ENCODE measurements around the gene GALNT9. TPM values are rescaled to one million over a fixed set of nuclear protein-coding genes. Genes with fewer than 3 reads are reported as not detected.

GALNT9 gene
- total RNA-seq, 6 experiments from 2014 or later, result not detected

- no peak for DNase-seq
- TF ChIP-seq CTCF (IDR thresholded peaks at IDR 0.05), result no peak
- peaks cover 7% of the 10 kb centered on the region for H3K9me3 Mint-ChIP-seq
- peaks cover 3% of the 10 kb centered on the region for H3K36me3 Mint-ChIP-seq (ENCODE audit: low read depth)
- H3K4me1 Mint-ChIP-seq (ENCODE audit: low read depth), result peaks cover 7% of the 10 kb centered on the region
- H3K27ac Mint-ChIP-seq, result no peak overlapping the region
- peaks cover 11% of the 10 kb centered on the region for H3K27me3 Mint-ChIP-seq (ENCODE audit: insufficient read depth)
- H3K4me3 Mint-ChIP-seq, result no peak overlapping the region
Observed at GRCh38 chr12:132188451-132188901, 140.9 kb downstream of the GALNT9 start.

- TF ChIP-seq CTCF (IDR thresholded peaks at IDR 0.05), result no peak
- Mint-ChIP-seq H3K9me3 (peaks cover under 1% of the 10 kb centered on the region; the same call in 1 of the 2 replicates), H3K4me3 (no peak overlapping the region), H3K27ac (no peak overlapping the region), H3K27me3 (ENCODE audit: insufficient read depth) (peaks cover 11% of the 10 kb centered on the region), H3K4me1 (ENCODE audit: low read depth) (peaks cover 7% of the 10 kb centered on the region), H3K36me3 (ENCODE audit: low read depth) (no peaks in the 10 kb centered on the region)
- no peak for DNase-seq
Observed at GRCh38 chr12:132187646-132188450, 141.5 kb downstream of the GALNT9 start.

GRCh38 chr12:132186857-132187620, 142.3 kb downstream of the GALNT9 start:
- H3K4me3 Mint-ChIP-seq, result no peak overlapping the region
- H3K27me3 Mint-ChIP-seq (ENCODE audit: insufficient read depth), result peaks cover 11% of the 10 kb centered on the region
- H3K36me3 Mint-ChIP-seq (ENCODE audit: low read depth), result no peaks in the 10 kb centered on the region
- H3K4me1 Mint-ChIP-seq (ENCODE audit: low read depth), result peaks cover 7% of the 10 kb centered on the region
- no peak for TF ChIP-seq CTCF (IDR thresholded peaks at IDR 0.05)
- DNase-seq, result no peak
- no peak overlapping the region for H3K27ac Mint-ChIP-seq
- H3K9me3 Mint-ChIP-seq, result no peaks in the 10 kb centered on the region

- no peak for DNase-seq
- no peaks in the 10 kb centered on the region for H3K9me3 Mint-ChIP-seq
- H3K4me1 Mint-ChIP-seq (ENCODE audit: low read depth), result peaks cover 7% of the 10 kb centered on the region
- no peak overlapping the region for H3K27ac Mint-ChIP-seq
- H3K36me3 Mint-ChIP-seq (ENCODE audit: low read depth), result no peaks in the 10 kb centered on the region
- TF ChIP-seq CTCF (IDR thresholded peaks at IDR 0.05), result no peak
- peaks cover 11% of the 10 kb centered on the region for H3K27me3 Mint-ChIP-seq (ENCODE audit: insufficient read depth)
- H3K4me3 Mint-ChIP-seq, result no peak overlapping the region
Observed at GRCh38 chr12:132186208-132186856, 143.1 kb downstream of the GALNT9 start.

GRCh38 chr12:132185705-132186104, 143.7 kb downstream of the GALNT9 start:
- Mint-ChIP-seq H3K4me3 (no peak overlapping the region), H3K4me1 (ENCODE audit: low read depth) (peaks cover 7% of the 10 kb centered on the region), H3K9me3 (no peaks in the 10 kb centered on the region), H3K36me3 (ENCODE audit: low read depth) (no peaks in the 10 kb centered on the region), H3K27ac (no peak overlapping the region), H3K27me3 (ENCODE audit: insufficient read depth) (peaks cover 11% of the 10 kb centered on the region)
- DNase-seq, result no peak
- no peak for TF ChIP-seq CTCF (IDR thresholded peaks at IDR 0.05)
